HG03342 (cell line): ENCODE results near the gene AMBRA1.

ENCODE experiments used
- ATAC-seq: cut with Tn5 transposase; IDR thresholded peaks from one replicate; pipeline ENCODE4 v1.9.1; 2021; ENCODE audit warnings: mild to moderate bottlenecking, moderate library complexity; ENCODE audit not compliant: unreplicated experiment

The AMBRA1 gene

DNA sequence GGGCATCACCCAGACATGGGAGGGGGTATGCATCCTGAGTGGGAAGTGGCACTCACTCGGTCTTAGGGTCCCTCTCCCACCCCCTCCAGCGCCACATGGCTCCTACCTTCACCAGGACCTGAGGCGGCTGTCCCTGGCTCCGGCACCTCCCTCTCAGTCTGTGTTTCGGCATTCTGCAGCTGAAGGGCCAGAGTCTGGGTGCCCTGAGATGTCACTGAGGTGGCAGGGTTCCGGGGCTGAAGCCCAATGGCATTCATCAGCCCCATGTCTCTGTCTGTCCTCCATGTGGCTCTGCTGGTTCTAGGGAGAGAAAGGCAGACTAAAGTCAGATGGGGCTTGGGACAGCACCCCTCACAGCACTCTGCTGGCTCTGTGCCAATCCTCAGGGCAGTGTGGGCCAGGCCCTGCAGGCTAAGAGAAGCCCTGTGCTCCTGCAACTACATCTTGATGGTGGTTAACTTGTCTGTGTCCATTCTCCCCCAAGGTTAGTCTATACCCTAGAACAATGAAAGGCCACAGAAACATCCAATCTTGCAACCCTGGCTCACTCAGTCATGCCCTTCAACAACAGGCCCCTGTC lies 185.3 kb downstream of the AMBRA1 start:
- no peak for ATAC-seq

DNA sequence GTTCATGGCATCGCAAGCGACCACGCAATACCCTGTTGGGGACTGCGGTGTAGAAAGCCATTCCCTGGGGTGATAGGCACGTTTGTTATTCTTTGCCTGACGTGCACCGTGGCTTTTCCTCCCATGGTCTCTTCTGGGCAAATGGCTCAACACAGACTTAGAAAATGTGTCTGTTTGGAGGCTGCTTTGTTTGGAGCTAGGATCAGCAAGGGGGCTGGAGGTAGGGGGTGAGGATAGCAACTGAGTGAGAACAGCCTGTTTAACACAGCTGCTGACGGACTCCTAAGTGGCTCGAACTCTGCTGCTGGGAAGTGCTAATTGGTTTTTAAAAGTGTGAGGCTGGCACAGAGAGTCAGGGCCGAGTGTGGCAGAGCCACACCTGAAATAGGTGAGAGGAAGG lies 186.2 kb downstream of the AMBRA1 start:
- no peak for ATAC-seq

DNA sequence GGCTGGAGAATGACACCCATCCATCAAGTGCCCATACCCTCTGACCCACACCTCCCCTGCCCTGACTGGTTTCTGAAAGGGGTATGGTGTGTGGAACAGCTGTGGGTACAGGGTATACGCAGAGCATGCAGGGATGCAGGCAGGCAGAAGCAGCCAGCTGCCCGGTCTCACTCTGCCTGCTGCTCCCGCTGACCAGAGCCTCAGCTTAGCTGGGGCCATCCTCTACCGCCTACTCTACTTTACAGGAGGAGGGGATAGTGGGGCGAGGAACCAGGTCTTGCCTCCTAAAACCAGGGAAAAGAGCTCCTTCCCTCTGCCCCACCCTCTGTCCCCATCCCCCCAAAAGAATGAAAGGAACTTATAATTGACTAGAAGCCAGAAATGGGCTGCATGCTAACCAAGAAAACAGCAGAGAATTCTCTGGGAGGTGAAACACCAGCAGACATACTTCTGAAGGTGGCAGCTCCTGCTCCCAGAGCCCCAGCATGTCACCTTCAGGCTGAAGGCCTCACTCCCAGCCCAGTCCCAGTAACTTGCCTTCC lies 189.3 kb downstream of the AMBRA1 start:
- ATAC-seq: no peak

DNA sequence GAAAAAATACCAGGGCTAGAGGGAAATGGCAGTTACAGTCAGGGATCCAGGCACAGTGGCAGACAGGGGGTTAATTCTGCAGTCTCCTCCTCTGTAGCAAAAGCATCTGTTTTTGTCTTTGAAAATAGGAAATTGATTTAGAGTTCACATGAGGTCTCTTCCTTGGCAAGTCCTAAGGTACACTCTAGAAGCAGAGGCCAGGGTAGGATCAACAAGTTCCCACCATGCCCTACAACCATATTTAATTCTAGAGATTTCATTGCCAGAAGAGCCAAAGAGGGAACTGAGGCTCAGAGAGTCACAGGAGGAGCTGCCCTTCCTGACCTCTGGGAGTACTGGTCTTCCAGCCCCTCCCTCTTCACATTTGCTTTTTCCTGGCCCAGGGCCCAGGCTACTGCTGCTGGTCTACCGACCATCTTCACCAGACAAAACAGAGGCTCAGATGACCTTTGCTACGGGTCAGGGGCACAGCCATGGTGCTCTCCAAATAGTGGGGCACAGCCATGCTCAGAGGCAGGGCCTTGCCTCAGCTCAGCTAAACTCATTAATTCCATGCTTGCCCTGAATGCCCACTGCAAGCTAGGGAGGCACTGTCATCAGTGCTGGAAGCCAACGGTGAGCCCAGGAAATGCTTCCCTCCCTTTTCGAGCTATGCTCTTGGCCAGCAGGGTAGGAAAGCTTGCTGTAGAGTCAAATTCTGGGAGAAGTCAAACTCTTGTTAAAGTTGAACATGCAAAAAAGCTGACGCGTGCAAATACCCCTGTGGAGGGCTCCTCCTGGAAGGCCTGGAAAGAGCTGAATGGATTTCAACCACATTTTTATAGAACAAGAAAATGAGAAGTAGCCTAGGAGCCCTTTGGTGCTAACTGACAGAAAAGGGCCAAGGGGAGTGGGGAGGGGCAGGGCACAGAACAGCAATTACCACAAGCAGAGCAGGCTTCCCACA lies 190.6 kb downstream of the AMBRA1 start:
- no peak for ATAC-seq

DNA sequence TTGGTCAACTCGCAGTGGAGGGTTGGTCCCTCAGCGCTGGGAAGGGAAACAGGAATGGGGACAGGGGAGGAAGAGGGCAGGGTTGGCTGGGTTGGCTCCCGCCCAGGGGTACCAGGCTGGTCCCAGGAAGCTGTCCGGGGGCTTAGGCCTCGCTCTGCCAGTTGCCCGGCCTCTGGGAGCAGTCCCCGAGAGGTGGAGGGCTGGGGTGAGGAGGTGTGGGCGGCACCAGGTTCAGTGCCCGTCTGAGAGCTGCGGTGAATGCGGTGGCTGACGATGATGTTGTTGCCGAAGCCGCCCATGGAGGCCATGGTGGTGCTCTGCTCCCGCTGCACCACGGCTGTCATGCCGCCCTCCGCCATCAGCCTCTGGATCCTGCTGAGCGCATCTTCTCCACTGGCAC lies 196.3 kb downstream of the AMBRA1 start:
- ATAC-seq: no peak

DNA sequence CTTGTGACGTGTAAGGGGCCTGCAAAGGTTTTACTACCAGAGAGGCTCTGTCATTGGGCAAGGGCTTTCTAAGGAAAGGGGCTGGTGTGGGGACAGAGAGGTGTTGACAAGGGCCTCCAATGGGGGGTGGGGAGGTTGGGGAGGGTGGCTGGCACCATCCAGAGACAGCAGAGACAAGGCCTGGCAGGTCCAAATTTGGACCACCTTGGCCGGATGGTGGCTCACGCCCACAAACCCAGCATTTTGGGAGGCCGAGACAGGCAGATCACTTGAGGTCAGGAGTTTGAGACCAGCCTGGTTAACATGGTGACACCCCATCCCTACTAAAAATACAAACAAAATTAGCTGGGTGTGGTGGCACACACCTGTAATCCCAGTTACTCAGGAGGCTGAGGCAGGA lies 200.1 kb downstream of the AMBRA1 start:
- ATAC-seq: no peak

DNA sequence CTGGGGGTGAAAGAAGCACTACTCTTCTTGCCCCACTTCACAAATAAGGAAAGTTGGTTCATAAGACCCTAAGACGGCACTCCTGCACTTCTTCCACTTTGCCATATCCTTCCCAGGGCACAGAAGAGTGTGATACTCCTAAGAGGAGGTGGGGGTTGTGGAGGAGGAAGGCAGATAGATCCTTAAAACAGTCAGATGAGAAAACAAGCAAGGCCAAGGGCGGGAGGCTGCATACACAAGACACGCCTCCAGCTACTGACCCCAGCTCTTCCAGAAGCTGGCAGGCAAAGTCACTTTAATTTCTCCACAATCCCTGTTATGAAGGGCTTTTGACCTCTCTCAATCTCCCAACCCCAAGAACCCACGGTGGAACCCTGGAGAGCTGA lies 200.6 kb downstream of the AMBRA1 start:
- ATAC-seq: no peak

DNA sequence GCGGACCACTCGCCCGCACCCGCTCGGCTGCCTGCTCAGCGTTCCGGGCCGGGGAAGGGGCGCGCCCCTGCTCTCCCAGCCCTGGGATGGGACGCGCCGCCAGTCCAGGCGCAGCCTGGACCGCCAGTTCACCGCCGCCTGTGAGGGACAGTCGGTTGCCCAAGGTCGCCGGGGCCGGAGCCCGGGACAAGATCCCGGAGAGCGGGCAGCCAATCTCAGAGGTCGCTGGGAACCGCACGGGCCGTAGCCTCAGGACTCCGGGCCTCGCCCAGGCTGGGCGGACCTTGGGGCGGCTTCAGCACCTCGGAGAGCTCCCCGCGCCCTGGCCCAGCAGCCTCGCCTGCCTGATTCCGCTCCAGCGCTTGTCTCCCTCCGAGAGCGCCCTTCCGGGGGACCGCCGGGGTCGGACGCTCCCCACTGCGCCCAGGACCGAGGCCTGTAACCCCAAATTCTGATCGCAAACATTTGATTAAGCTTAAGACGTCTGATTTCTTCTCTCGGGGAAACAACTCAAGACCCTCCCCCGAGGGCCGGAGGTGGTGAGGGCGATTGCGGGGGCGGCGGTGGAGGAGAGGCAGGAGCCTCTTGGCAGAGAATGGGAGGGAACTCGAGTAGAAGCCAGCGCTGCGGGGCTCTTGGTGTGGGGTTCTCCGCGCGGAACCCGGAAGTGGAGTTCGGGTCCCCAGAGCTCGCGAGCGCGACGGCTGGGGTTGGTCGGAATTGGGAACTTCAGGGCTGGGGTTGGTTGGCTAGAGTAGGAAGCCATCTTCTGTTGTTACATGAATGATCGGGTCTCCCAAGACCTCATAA lies 201.2 kb downstream of the AMBRA1 start:
- ATAC-seq: peak; percentile 68

DNA sequence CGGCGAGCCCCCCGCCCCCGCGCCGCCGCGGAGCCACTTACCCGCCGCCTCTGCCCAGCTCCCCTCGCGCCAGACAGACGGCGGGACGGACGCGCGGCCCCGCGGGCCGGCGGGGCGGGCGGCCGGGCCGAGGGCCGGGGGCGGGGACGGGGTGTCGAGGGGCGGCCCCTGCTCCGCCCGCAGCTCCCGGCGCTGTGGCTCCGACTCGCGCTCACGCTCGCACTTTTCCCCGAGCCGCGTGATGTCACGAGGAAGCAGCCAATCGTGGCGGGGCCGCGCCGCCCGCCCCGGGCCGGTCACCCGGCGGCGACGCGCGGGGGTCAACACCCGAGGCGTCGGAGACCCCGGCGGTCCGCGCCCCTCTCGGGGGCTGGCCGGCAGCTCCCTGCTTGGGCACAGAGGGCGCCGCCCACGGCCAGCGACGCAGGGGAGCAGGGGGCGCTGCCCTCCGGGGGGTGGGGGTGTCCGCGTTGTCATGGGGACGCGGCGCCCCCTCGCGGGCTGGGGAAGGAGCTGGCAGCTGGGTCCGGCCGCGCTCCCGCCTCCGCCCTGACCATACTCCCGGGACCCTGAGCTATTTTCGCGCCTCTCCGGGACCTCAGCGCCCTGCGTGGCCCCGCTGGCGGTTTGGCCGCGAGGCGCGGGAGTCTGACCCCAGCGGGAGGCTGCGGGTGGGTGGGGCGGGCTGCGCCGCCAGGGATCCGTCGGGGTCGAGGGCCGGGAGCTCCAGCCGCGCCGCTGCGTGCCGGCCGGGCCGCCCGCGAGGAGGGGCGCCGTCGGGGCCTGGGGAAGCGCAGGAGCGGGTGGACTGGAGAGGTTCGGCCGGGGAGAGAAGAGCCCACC lies 202.0 kb downstream of the AMBRA1 start, which contains the start of gene CHRM4:
Gene CHRM4, minus strand, starts transcription at position 199 of the 843 bp plus-strand sequence. CDS start 5,219 bp downstream, outside the sequence.
- ATAC-seq: peak; percentile 22

DNA sequence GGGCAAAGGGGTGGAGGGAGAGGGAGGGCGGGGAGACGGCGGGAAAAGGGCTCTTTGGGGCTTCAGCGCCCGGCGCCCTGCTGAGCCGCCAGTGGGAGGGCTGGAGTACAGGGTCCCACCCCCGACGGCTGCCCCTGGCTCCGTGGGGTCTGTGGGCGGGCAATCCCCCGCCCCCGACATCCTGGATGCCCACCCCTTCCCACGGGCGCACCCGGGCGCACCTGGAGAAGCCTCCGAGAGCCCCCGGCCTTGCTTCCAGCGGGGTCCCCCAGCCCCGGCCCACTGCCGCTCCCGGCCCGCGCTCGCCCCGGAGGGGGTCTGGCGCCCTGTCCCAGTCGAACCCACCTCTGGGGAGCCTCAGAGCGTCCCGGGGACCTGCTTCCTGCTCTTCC lies 202.6 kb downstream of the AMBRA1 start:
- ATAC-seq: no peak

DNA sequence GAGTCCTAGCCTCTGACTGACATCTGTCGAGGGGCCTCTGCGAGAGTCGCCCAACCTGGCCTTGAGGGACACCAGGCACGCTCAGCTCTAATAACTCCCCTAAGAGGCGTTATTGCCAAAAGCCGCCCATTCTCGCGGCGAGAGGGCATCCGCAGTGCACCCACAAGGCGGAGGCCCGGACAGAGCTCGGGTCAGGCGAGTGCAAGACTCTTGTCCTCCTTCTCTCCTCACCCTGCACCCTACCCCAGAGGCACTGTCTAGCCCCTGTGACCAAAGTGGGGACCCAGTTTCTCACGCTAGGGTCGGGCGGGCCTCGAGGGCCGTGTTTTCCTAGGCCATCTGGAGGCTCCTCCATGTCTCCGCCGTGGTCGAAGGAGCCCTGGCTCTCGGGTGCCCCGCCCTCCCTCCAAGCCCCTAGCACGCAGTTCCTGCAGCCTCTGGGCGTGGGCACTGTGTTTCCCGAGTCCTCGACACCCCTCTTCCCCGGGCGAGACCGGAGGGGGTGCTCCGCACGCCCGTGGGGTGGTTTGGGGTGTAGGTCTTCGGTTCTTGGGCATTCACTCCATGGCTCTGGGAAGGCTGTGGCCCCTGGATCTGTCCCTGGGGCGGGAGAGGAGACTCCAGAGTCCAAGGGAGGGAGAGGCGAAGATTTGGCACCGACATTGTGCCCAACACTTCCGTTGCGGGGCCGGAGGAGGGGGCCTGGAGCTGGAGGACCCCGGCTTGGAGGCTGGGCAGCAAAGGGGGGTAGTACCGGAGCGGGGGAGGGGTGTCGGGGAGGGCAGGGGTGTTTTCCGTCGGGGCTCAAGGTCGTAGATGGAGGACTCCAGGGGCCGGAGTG lies 203.3 kb downstream of the AMBRA1 start:
- ATAC-seq: no peak

DNA sequence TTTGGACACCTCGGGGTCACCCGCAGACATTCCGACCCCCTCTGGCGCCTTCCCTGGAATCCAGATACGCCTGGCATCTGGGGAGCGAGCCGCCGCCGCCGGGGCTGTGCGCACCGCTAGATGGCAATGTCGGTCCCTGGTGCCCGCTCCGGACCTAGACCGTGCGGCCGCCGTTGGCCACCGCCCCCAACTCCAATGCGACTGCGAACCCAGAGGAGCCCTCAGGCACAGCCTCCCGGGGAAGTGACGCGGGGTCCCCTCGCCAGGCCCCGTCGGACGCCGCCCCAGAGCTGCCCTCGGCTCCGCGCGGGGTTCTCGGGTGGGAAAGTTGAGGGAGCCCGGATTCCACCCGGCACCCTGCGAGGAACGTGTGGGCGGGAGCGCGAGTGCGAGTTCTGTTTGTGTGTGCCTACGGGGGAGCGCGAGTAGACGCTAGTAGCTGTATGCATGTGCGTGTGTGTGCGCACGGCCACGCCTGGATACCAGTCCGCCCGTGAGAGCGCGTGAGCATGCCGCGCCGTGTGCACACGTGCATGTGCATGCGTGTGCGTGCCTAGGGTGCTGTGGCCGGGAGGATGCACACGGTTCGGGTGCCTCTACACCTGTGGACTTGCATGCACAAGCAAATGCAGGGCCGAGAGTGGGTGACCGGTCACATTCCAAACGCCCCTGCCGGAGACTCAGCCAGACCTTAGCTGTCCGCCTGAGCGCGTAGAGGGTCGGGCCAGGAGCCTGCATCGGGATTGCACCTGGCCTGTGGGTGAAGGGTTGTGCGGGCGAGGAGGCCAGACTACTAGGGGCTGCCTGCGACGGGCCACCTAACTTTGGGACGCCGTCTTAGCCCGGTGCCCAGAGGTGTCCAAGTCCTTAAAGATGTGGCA lies 204.1 kb downstream of the AMBRA1 start:
- peak; percentile 41 for ATAC-seq

DNA sequence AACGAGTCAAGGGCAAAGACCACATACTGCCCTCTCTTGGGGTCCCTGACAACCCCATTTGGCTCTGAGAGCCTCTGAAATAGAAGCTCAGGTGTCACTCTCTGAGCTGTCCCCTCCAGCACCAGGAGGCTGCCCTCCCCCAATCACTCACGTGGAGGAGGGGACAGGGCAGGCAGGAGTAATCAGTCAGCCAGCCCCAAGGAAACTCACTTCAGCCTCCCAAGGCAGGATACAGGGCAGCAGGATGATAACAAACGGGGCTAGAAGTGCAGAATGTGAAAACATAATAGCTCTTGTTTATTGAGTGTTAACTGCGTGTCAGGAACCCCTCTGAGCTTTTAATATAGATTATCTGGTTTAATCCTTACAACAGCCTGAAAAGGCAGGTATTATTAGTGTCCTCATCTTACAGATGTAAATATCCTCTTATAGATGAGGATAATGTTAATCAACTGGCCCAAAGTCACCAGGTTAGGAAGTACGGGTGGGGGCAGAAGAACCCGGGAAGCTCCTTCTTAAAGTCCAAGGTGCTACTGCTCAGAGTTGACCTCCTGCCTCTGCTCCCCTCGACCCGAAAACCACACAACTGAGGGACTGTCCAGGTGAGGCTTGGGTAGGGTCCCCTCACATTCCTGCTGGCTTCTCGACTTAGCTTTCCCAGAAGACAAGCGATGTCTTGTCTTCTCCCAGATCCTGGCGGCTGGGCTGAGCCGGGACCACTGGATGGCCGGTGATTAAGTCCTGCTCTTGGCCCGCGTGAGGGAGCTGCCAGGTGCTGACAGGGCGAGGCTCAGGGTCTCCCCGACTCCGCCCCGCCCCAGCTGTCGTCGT lies 205.0 kb downstream of the AMBRA1 start:
- no peak for ATAC-seq

DNA sequence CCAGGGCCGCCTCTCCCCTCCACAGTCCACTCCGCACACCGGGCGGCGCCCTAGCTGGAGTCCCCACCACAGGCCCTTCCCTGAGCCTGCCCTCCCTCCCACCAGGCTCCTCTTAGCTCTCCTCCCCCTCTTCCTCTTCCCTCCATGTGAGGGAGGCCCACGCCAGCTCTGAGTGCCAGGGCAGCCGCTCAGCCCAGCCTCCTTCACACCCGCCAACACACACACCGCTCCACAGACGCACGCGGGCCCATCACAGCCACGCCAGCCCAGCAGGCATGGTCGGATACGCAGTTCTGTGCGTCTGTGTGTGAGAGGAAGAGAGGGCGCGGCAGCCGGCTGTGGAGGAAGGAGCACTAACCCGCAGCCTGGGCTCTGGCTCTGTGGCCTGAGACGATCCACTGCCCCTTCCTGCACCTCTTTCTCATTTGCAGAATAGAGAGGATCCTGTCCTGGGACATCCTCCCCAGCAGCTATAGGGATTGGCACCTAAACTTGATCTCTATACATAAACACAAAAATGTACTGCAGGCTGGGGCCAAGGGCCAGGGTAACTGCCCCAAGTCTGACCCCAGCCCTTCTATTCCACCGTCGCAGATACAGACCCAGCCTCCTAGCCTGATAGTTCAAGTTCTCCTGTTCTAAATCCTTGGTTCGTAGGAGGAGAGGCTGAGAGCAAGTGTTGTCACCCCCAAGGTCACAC lies 205.8 kb downstream of the AMBRA1 start:
- no peak for ATAC-seq

DNA sequence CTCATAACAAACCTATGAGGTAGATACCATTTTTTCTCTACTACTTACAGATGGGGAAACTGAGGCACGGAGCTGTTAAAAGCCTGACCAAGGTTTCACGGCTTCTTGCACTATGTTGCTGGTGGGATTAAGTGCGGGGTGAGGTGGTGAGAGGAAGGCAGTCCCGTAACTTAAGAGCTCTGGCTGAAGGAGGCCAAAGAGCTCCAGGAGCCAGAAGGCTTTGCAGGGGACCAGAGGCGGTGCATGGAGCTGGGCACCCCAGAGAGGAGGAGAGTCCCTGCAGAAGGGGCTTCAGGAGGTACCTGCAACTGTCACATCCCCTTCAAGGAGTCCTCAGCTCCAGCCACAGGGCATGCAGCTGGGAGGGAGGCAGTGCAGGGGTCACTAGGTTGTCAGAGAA lies 206.4 kb downstream of the AMBRA1 start:
- ATAC-seq: no peak

DNA sequence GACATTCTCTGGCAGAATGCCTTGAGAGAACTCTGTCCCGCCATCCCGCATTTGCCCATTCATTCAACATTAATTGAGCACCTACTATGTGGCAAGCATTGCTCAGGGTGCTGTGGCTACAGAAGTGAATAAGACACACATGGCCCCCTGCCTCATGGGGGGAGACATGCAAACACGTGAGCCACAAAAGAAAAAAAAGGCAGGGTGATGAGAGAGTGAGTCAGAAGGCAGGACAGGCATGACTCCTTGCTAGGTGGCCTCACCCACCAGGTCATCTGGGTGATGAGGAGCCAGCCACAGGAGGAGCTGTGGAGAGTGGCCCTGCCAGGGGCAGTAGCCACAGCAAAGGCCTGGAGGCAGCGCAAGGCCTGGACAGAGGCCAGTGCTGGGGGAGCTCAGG lies 207.1 kb downstream of the AMBRA1 start:
- ATAC-seq: no peak

DNA sequence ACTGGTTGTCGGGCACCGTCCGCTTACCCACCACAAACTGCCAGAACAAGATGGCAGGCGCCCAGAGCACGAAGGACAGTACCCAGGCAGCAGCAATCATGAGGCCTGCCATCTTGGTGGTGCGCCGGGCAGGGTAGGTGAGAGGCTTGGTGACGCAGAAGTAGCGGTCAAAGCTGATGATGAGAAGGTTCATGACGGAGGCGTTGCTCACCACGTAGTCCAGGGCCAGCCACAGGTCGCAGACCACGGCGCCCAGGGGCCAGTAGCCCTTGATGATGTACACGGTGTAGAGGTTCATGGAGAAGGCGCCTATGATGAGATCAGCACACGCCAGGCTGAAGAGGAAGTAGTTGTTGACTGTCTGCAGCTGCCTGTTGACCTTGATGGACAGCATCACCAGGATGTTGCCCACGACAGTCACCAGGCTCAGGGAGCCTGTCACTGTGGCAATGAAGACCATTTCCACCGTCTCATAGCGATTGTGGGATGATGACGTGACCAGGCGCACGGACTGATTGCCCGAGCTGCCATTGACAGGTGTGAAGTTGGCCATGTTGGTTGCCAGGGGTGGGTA lies 207.7 kb downstream of the AMBRA1 start:
- no peak for ATAC-seq
